NCI-H2196 treated with DMSO at 0.1 percent for 48 hours (cell line): Measurements from ENCODE around the gene MAP4K3.
"Not testable (repeated sequence)": the region's sequence is repeated elsewhere in the genome, so short reads cannot be mapped to it uniquely, and the experiment has no call there.

Experiments used
- DNase-seq: peaks from one replicate; lab custom pipeline; 2025; ENCODE audit not compliant: unreplicated experiment; lab: John Stamatoyannopoulos, UW

MAP4K3 gene

DNA sequence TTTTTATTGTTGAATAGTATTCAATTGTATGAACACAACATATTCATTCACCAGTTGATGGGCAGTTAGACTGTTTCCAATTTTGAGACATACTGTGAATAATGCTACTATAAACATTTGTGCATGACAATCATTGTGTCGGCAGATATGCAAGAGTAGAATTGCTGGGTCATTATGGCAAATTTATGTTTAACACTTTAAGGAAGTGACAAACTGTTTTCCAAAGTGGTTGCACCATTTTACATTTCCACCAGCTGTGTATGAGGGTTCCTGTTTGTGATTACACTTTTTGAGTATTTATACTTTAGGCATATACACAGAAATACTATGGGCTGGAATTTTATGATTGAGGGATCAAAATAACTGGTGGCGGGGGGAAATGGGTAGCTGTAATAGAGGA is 61.2 kb downstream of the MAP4K3 start:
- DNase-seq, result no peak

DNA sequence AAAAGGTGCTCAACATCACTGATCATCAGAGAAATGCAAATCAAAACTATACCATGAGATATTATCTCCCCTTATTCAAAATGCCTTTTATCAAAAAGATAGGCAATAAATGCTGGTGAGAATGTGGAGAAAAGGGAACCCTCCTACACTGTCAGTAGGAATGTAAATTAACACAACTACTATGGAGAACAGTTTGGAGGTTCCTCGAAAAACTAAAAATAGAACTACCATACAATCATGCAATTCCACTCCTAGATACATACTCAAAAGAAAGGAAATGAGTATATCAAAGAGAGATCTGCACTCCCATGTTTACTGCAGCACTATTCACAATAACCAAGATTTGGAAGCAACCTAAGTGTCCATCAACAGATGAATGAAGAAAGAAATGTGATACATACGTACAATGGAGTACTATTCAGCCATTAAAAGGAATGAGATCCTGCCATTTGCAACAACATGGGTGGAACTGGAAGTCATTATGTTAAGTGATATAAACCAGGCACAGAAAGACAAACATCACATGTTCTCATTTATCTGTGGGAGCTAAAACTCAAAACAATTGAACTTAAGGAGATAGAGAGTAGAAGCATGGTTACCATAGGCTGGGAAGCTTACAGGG is 63.8 kb downstream of the MAP4K3 start:
- DNase-seq, result no peak

DNA sequence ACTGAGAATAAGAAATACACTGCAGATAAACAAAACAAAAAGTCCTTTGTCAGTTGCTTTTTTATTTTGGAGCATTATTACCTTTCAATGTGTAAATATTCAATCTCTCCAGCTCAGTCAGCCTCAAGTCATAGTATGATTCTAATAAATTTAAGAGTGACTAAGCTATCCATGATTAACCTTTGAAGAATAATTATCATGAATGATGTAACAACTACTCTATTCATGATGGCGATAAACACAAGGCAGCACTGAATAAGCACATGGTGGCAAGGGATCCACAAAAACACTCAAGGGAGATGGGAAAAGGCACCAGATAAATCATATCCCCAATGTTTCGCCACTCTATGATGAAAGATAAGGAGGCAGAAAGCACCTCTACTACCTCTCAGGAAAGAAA is 67.0 kb downstream of the MAP4K3 start:
- no peak for DNase-seq

DNA sequence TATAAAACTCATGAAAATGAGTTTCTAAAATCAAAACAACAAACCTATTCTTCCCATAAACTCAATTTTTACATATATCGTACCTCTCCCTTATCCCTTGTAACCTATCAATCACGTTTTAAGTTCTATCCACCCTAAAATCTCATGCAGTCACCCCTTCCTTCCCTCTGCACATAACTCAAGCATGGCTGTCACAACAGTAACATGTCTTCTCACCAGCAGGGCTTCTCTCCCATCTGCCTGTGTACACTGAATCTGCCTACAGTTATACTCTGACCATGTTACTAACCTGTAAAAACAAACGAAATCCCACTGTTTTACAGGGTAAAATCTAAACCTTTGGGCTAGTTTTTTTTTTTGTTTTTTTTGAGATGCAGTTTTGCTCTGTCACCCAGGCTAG is 68.2 kb downstream of the MAP4K3 start:
- DNase-seq, result no peak

DNA sequence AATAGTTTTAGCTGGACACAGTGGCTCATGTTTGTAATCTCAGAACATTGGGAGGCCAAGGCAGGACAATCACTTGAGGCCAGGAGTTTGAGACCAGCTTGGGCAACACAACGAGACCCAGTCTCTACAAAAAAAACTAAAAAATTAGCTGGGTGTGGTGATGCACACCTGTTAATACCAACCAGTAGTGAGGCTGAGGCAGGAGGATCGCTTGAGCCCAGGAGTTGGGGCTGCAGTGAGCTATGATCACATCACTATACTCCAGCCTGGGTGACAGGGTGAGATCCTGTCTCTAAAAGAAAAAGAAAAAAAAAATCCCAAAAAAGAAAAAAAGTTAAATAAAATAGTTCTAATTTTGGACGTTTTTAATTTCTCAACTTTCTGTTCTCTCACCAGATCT is 68.7 kb downstream of the MAP4K3 start:
- DNase-seq, result no peak

DNA sequence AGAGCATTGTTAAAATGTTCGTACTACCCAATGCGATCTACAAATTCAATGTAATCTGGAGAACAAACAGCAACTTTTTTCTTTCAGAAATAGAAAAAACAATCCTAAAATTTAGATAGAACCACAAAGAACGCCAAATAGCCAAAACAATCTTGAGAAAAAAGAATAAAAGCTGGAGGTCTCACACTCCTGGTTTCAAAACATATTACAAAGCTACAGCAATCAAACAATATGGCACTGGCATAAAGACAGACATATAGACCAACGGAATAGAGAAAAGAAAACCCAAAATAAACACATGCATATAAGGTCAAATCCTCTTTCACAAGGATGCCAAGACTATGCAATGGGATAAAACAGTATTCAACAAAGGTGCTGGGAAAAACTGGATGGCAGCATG is 74.5 kb downstream of the MAP4K3 start:
- DNase-seq, result no peak

DNA sequence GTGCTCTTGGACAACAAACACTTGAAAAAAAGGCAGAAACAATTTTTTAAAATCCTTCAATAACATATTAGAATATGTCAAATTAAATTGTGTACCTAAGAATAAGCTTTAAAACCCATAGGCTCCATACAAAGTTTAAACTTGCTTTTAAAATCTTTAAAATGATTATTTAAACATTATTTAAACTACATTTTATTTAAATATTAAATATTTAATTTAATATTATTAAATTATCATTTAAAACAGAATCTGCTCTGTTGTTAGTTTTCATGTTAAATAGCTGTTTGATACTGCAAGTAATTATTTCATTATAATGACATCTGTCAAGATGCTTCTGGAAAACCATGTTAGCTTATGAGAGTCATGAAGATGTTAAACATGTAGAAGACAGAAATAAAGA is 75.6 kb downstream of the MAP4K3 start:
- DNase-seq, result no peak

DNA sequence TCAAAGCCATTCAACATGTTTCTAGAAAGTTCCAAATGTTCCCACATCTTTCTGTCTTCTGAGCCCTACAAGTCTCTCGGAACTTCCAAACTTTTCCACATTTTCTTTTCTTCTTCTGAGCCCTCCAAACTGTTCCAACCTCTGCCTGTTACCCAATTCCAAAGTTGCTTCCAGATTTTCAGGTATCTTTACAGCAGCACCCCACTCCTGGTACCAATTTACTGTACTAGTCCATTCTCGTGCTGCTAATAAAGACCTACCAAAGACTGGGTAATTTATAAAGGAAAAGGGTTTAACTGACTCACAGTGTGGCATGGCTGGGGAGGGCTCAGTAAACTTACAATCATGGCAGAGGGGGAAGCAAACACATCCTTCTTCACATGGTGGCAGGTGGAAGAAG is 76.7 kb downstream of the MAP4K3 start:
- not testable (repeated sequence) for DNase-seq

DNA sequence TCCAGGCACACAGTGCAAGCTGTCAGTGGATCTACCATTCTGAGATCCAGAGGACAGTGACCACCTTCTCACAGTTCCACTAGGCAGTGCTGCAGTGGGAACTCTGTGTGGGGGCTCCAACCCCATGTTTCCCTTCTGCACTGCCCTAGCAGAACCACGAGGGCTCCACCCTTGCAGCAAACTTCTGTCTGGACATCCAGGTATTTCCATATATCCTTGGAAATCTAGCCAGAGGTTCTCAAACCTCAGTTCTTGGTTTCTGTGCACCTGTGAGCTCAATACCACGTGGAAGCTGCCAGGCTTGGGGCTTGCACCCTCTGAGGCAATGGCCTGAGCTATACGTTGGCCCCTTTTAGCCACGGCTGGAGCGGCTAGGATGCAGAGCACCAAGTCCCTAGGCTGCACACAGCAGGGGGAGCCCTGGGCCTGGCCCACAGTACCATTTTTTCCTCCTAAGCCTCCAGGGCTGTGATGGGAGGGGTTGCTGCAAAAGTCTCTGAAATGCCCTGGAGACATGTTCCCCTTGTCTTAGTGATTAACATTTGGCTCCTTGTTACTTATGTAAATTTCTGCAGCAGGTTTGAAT is 77.5 kb downstream of the MAP4K3 start:
- DNase-seq, result no peak

DNA sequence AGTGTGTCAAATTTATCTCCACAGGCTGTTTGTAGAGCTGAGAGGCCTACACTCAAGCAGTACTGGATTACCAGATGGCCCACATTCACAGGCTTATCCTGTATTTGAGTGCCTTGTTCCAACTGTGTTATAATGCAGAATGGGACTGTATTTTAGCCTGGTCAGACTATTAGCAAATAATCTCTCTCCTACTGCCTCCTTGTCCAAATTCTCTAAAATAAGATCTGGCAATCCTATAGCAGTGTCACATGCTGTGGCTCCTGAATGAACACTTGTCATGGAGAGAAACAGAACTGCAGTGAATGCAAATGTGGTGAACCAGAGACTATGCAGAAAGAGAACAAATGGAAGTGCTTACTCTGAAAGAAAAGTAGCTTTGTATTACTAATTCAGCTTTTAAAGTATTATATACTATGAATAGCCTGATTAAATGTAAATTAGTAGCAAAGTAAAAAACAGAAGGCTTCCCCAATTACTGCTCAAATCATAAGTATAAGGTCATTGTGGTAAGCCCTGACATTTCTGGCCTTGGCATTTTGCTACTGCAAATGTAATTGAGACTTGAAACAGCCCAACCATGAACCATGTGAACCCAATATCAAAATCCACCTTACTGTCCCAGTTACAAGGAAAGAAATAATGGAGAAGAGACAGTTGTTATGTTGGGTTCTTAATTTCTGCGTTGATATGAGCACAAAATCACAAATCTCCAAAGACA is 80.0 kb downstream of the MAP4K3 start:
- no peak for DNase-seq

DNA sequence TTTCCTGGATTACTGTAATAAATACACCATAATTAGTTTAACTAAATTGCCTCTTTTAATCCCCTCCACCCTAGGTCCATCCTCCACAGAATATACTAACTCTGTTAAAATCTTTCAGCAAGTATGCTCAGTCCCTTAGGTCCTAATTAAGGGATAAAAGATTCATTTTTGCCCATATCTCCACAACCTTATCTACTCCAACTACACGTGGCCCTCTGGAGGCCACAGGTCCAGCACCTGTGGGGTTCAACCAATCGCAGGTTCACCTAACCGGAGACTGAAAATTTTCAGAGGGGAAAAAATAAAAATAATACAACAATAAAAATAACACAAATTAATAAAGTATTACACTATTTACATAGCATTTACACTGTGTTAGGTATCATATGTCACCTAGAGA is 86.4 kb downstream of the MAP4K3 start:
- DNase-seq, result no peak

DNA sequence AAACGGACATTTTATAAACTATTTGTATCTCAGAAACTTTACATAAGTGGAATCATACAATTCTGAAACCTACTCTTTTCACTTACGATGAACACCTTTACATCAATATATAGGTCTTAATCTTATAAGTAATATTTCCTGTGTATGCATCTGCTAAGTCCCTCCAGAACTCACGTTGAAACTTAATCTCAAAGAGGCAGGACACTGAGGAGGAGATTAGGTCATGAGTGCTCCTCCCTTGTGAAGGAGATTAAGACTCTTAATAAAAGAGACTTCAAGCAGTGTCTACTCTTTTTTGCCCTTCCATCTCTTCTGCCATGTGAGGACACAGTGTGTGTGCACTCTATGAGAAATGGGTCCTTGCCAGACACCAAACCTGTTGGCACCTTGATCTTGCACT is 98.6 kb downstream of the MAP4K3 start:
- no peak for DNase-seq

DNA sequence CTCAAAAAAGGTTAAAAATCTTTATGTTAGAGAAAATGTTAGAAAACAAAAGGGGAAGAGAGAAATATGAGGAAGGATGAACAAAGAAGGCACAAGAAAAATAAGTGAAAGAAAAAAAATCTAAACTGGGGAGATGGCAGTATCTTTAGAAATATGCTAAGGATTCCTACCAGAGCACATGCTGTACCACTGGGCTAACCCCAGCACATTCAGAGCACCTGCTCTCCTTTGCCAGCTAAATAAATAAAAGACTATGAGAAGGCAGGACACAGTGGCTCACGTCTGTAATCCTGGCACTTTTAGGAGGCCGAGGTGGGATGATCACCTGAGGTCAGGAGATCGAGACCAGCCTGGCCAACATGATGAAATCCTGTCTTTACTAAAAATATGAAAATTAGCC is 101.2 kb downstream of the MAP4K3 start:
- no peak for DNase-seq

DNA sequence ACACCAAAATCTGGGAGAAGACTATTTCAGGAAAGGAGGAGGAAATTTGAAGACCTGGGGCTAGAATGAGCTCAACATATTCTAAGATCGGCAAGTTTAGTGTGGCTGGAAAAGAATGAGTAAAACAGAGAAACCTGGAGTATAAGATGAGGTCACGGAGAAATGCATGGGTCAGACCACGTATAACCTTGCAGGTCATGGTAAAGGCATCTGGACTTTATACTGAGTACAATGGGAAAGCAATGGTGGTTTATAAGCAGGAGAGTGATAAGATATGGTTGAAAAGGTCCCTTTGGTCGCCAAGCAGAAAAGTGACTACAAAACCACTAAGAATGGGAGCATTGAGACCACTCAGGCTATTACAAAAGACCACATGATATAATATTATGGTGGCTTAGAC is 102.1 kb downstream of the MAP4K3 start:
- DNase-seq, result no peak

DNA sequence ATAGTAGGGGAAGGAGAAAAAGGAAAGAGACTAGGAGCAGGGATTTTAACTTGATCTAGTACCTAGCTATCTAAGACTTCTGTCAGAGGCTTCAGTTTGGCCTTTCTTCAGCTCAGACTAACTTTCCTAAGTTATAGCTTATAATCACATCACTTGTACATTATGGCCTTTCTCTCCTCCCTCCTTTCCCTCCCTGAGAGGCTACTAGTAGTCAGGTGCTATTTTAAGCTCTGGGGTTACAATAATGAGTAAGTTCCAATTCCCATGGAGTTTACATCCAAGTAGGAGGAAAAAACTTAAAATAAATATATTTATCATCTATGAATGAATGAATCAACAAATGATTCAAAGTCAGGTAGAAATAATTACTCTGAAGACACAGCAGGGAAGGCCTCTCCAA is 102.6 kb downstream of the MAP4K3 start:
- DNase-seq, result no peak

DNA sequence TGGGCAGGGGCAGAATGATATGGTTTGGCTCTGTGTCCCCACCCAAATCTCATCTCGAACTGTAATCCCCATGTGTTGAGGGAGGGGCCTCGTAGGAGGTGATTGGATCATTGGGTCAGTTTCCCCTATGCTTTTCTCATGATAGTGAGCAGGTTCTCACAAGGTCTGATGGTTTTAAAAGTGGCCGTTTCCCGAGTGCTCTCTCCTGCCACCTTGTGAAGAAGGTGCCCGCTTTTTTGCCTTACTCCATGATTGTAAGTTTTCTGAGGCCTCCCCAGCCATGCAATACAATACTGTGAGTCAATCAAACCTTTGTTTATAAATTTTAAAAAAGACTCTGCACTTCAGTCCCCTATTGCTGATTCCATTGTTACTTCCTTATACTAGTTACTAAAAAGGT is 110.4 kb downstream of the MAP4K3 start:
- DNase-seq, result no peak

DNA sequence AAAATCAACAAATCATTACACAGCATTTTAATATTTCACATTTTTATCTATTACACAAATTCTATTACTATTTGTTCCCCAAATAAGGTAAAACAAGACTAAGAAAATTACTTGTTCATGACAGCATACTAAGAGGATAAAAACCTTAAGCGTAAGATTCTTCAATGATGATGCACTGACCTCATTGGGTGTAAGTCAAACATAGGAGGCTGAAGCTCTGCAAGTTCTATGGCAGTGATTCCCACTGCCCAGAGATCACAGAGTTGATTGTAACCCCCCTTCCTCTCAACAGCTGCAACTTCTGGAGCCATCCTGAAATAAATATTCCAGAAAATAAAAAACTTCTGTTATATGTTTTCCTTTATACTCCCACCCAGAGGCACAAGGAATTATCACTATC is 111.1 kb downstream of the MAP4K3 start:
- no peak for DNase-seq

DNA sequence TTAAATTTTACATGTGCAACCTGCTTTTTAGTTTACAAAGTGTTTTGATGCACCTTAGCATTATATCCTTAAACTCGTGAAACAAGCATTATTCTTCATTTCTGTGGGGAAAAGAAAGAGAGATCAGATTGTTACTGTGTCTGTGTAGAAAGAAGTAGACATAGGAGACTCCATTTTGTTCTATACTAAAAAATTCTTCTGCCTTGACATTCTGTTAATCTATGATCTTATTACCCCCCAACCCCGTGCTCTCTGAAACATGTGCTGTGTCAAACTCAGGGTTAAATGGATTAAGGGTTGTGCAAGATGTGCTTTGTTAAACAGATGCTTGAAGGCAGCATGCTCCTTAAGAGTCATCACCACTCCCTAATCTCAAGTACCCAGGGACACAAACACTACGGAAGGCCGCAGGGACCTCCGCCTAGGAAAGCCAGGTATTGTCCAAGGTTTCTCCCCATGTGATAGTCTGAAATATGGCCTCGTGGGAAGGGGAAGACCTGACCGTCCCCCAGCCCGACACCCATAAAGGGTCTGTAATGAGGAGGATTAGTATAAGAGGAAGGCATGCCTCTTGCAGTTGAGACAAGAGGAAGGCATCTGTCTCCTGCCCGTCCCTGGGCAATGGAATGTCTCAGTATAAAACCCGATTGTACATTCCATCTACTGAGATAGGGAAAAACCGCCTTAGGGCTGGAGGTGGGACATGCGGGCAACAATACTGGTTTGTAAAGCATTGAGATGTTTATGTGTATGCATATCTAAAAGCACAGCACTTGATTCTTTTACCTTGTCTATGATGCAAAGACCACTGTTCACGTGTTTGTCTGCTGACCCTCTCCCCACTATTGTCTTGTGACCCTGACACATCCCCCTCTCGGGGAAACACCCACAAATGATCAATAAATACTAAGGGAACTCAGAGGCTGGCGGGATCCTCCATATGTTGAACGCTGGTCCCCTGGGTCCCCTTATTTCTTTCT is 115.7 kb downstream of the MAP4K3 start:
- DNase-seq, result not testable (repeated sequence)

DNA sequence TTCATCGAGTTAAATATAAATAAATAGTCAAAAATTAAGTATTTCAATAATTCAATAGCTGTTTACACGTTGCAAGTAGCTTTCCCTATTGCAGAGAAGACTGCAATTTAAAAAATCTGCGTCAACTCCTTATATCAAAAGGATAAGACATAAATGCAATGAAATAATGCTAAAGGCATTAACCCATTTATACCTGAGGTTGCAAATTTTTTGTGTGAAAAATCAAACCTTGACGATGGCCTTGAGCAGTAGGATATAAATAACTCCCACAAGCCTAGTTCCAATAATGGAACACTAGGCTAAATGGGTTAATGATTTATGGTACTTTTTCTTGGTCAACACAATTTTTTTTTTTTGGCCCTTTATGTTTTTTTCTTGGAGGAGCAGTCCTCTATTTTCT is 116.9 kb downstream of the MAP4K3 start:
- DNase-seq, result no peak

DNA sequence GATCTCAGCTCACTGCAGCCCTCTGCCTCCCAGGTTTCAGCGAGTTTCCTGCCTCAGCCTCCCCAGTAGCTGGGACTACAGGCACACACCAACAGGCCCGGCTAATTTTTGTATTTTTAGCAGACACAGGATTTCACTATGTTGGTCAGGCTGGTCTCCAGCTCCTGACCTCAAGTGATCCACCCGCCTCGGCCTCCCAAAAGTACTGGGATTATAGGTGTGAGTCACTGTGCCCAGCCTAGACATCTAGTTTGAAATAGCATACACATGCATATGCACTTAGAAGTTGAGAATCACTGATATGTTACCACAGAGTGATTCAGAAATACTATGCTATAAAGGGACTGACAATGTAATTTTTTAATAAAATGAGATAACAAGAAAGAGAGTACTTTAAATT is 123.5 kb downstream of the MAP4K3 start:
- DNase-seq, result no peak

DNA sequence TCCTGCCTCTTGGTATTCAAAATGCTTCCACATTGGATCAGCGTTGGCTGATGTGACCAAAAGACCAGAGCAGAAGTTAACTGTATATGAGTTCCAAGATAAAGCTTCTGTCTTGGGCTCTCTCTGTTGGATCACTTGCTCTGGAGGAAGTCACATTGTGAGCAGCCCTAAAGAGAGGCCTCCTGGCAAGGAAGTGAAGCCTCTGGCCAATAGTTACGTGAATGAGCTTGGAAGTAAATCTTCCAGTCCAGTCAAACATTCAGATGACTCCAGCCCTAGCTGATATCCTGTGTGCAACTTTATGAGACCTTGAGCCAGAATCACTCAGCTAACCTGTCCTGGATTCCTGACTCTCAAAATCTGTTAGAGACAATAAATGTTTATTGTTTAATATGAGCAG is 125.6 kb downstream of the MAP4K3 start:
- no peak for DNase-seq

DNA sequence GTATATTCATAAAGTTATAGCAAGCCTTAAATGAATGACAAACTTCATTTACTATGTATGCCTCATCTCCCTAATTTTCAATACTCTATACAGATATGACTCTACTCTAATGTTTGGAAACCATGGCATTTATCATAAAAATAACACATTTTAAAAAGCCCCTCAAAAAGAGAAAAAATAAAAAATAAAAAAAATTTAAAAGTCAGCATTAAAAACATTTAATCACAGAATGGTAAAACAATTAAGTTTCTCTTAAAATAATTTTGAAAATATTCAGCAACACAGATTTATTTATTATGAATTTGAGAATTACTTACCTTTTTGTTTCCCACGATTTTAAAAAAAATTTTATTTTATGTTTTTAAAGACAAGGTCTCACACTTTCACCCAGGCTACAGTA is 128.3 kb downstream of the MAP4K3 start:
- no peak for DNase-seq
